T-cell (primary cell): ENCODE results near the gene S100G. TPM values are rescaled to one million over a fixed set of nuclear protein-coding genes. Genes with fewer than 3 reads are reported as not detected.

Source experiments
- ATAC-seq, 4 experiments: fragments of 200-7000 bp in 3 of 4; fragments of 150-1000 bp in 1 of 4; cut with Tn5 transposase; replicated peaks in 1 of 4; 1 replicate in 3 of 4; 2 replicates in 1 of 4; pipeline ENCODE4 v1.10.0; 2021; ENCODE audit warnings: moderate library complexity in 3 of 4, mild to moderate bottlenecking in 2 of 4, moderate number of reproducible peaks in 1 of 4
- CTCF ChIA-PET, 2 donors: fragments of 300-600 bp; sonication (Branson Sonifier 250); formaldehyde crosslinking; loops; one replicate each; lab custom pipeline; 2022; ENCODE audit warnings: antibody characterized with exemption in 2 of 2; lab: Charles Lee
- POLR2A ChIA-PET, 2 donors: fragments of 300-600 bp; sonication (Branson Sonifier 250); formaldehyde crosslinking; loops; one replicate each; lab custom pipeline; 2022; ENCODE audit warnings: antibody characterized with exemption in 2 of 2; lab: Charles Lee
- DNase-seq, 35 experiments: peaks; one replicate each; pipeline versions ENCODE4 v3.0.0 to v3.0.0-alpha.2; 2013 to 2023
- H3K27ac ChIP-seq: one replicate; pipeline ENCODE4 v1.5.1; 2013; ENCODE audit warnings: low read length
- H3K27me3 ChIP-seq, 2 experiments: replicated peaks in 1 of 2; 1 replicate in 1 of 2; 2 replicates in 1 of 2; pipeline versions ENCODE4 v1.6.1 to v1.7.0; 2013; ENCODE audit warnings: low read length in 1 of 2, mixed read lengths in 1 of 2; ENCODE audit not compliant: control insufficient read depth in 2 of 2, insufficient read depth in 2 of 2; ENCODE audit errors: extremely low read depth in 1 of 2
- H3K36me3 ChIP-seq, 2 donors: 1 replicate in 1 of 2; 2 replicates in 1 of 2; pipeline versions ENCODE4 v1.6.1 to v1.7.0; 2013; ENCODE audit warnings: low read length in 1 of 2; ENCODE audit not compliant: control insufficient read depth in 2 of 2, insufficient read depth in 1 of 2; ENCODE audit errors: extremely low read depth in 1 of 2
- H3K4me1 ChIP-seq, 2 experiments: 1 replicate in 1 of 2; 2 replicates in 1 of 2; pipeline versions ENCODE4 v1.6.1 to v1.7.0; 2013; ENCODE audit warnings: low read length in 2 of 2, mixed read lengths in 1 of 2; ENCODE audit not compliant: insufficient read depth in 2 of 2, control insufficient read depth in 1 of 2; ENCODE audit errors: extremely low read depth in 1 of 2
- H3K4me3 ChIP-seq, 2 donors: 1 replicate in 1 of 2; 2 replicates in 1 of 2; pipeline versions ENCODE4 v1.5.1 to v1.7.0; 2013; ENCODE audit warnings: mild to moderate bottlenecking in 2 of 2, low read length in 1 of 2, moderate library complexity in 1 of 2; ENCODE audit not compliant: control insufficient read depth in 1 of 2; ENCODE audit errors: extremely low read depth in 1 of 2
- H3K9me3 ChIP-seq: 2 replicates; pipeline ENCODE4 v1.7.0; 2013
- H3K27ac Mint-ChIP-seq, 2 donors: one replicate each; pipeline ENCODE4 v1.8.0; 2020 to 2021; ENCODE audit warnings: mild to moderate bottlenecking in 2 of 2, mixed read lengths in 2 of 2
- H3K27me3 Mint-ChIP-seq, 2 donors: one replicate each; pipeline ENCODE4 v1.8.0; 2021 to 2022; ENCODE audit warnings: mixed read lengths in 2 of 2
- H3K36me3 Mint-ChIP-seq: one replicate; pipeline ENCODE4 v1.8.0; 2021; ENCODE audit warnings: mixed read lengths
- H3K4me1 Mint-ChIP-seq, 3 donors: one replicate each; pipeline ENCODE4 v1.8.0; 2020 to 2022; ENCODE audit warnings: mixed read lengths in 3 of 3, mild to moderate bottlenecking in 1 of 3
- H3K4me3 Mint-ChIP-seq, 3 donors: one replicate each; pipeline ENCODE4 v1.8.0; 2020 to 2022; ENCODE audit warnings: mild to moderate bottlenecking in 3 of 3, mixed read lengths in 3 of 3, moderate library complexity in 3 of 3
- H3K9me3 Mint-ChIP-seq, 3 donors: one replicate each; pipeline ENCODE4 v1.8.0; 2020 to 2022; ENCODE audit warnings: mixed read lengths in 3 of 3
- WGBS: methylation state at CpG from one replicate; pipeline ENCODE4 v1.1.5; 2013; ENCODE audit warnings: missing lambda C conversion rate; ENCODE audit not compliant: insufficient coverage; 5-methylcytosine and 5-hydroxymethylcytosine counted together
- total RNA-seq, 35 experiments: library from RNA in 6 of 35; stranded (reverse) in 6 of 35; fragments of 120-200 nt in 1 of 35; gene quantifications; one replicate each; pipeline versions ENCODE4 v1.2.1 to v1.2.4 and lab custom pipeline; 2013 to 2026

The S100G gene
- total RNA-seq, 5 donors from 2014 or later (not counting 1 experiment from before 2014, with no cell fraction given), result not detected

GRCh38 chrX:16687514-16687913 is 37.6 kb downstream of the S100G start:
- Mint-ChIP-seq H3K27ac (no peak overlapping the region), H3K9me3 (no peaks in the 10 kb centered on the region), H3K27me3 (no peaks in the 10 kb centered on the region), H3K4me1 (no peaks in the 10 kb centered on the region), H3K4me3 (no peak overlapping the region), H3K36me3 (peaks cover 10% of the 10 kb centered on the region)
- Histone ChIP-seq H3K4me1 (no peaks in the 10 kb centered on the region), H3K27me3 (no peaks in the 10 kb centered on the region), H3K27ac (no peak overlapping the region), H3K36me3 (peaks cover 0 to 13% of the 10 kb centered on the region in 2 donors), H3K4me3 (no peak overlapping the region), H3K9me3 (no peaks in the 10 kb centered on the region)
- ChIA-PET CTCF (interaction anchor here (0.7 to 1.4 kb wide), 5 partner anchors 10 to 893 kb away, joined by 3 to 7 read pairs (median 3); no protein-coding TSS in a partner anchor), POLR2A (interaction anchor here (0.5 to 0.7 kb wide), 4 partner anchors 26 to 1526 kb away, joined by 4 to 12 read pairs (median 6); no protein-coding TSS in a partner anchor)
- no peak for ATAC-seq
- WGBS, result no CpG with 5 or more reads among the region's 3 CpGs
- DNase-seq, result no peak

- H3K27ac Mint-ChIP-seq, result no peak overlapping the region
- no peaks in the 10 kb centered on the region for H3K4me1 Mint-ChIP-seq
- H3K27me3 Mint-ChIP-seq, result peaks cover 0 to 3% of the 10 kb centered on the region in 2 donors
- Histone ChIP-seq H3K36me3 (peaks cover 0 to 8% of the 10 kb centered on the region in 2 donors), H3K9me3 (no peaks in the 10 kb centered on the region), H3K27ac (no peak overlapping the region), H3K4me1 (no peaks in the 10 kb centered on the region), H3K27me3 (no peaks in the 10 kb centered on the region), H3K4me3 (no peak overlapping the region)
- ChIA-PET CTCF (interaction anchor here in 1 of 2 donors (0.5 to 0.7 kb wide), 2 partner anchors 853 to 1204 kb away, joined by 3 to 4 read pairs; no protein-coding TSS in a partner anchor), POLR2A (no interaction called here)
- no peaks in the 10 kb centered on the region for H3K9me3 Mint-ChIP-seq
- ATAC-seq, result peak in 3 of 4 experiments; percentile 61 to 78 (median 70)
- WGBS, result no CpG with 5 or more reads among the region's 10 CpGs
- H3K4me3 Mint-ChIP-seq, result no peak overlapping the region
- peak in 29 of 35 experiments; percentile 11 to 77 (median 47) for DNase-seq
- peaks cover 13% of the 10 kb centered on the region for H3K36me3 Mint-ChIP-seq
These were observed 45.2 kb downstream of the S100G start for GRCh38 chrX:16695079-16695676.

- no CpG with 5 or more reads among the region's 3 CpGs for WGBS
- Histone ChIP-seq H3K9me3 (no peaks in the 10 kb centered on the region), H3K36me3 (peaks cover 0 to 6% of the 10 kb centered on the region in 2 donors), H3K4me3 (no peak overlapping the region), H3K27ac (no peak overlapping the region), H3K27me3 (no peaks in the 10 kb centered on the region), H3K4me1 (no peaks in the 10 kb centered on the region)
- no peaks in the 10 kb centered on the region for H3K4me1 Mint-ChIP-seq
- ATAC-seq (no peak), DNase-seq (no peak)
- H3K27ac Mint-ChIP-seq, result no peak overlapping the region
- peaks cover 7% of the 10 kb centered on the region for H3K36me3 Mint-ChIP-seq
- peaks cover 0 to 3% of the 10 kb centered on the region in 2 donors for H3K27me3 Mint-ChIP-seq
- no peak overlapping the region for H3K4me3 Mint-ChIP-seq
- ChIA-PET POLR2A (no interaction called here), CTCF (interaction anchor here (0.5 to 1.9 kb wide), 6 partner anchors 11 to 1201 kb away, joined by 3 to 17 read pairs (median 4); no protein-coding TSS in a partner anchor)
- H3K9me3 Mint-ChIP-seq, result no peaks in the 10 kb centered on the region
These were observed 47.0 kb downstream of the S100G start for GRCh38 chrX:16696956-16697355.

GRCh38 chrX:16699389-16699788 is 49.4 kb downstream of the S100G start:
- Histone ChIP-seq H3K4me1 (no peaks in the 10 kb centered on the region), H3K36me3 (no peaks in the 10 kb centered on the region), H3K27me3 (no peaks in the 10 kb centered on the region), H3K27ac (no peak overlapping the region), H3K4me3 (no peak overlapping the region), H3K9me3 (no peaks in the 10 kb centered on the region)
- Mint-ChIP-seq H3K9me3 (no peaks in the 10 kb centered on the region), H3K27me3 (peaks cover 0 to 3% of the 10 kb centered on the region in 2 donors), H3K4me1 (no peaks in the 10 kb centered on the region), H3K27ac (no peak overlapping the region), H3K4me3 (no peak overlapping the region), H3K36me3 (peaks cover 3% of the 10 kb centered on the region)
- WGBS, result no CpG with 5 or more reads among the region's 6 CpGs
- DNase-seq, result no peak
- no peak for ATAC-seq
- ChIA-PET POLR2A (no interaction called here), CTCF (no interaction called here)

GRCh38 chrX:16700734-16701133 is 50.8 kb downstream of the S100G start:
- 80% methylated on average over 1 of the region's 2 CpGs for WGBS
- Histone ChIP-seq H3K4me3 (no peak overlapping the region), H3K4me1 (no peaks in the 10 kb centered on the region), H3K27ac (no peak overlapping the region), H3K36me3 (no peaks in the 10 kb centered on the region), H3K27me3 (no peaks in the 10 kb centered on the region), H3K9me3 (no peaks in the 10 kb centered on the region)
- Mint-ChIP-seq H3K4me3 (no peak overlapping the region), H3K9me3 (no peaks in the 10 kb centered on the region), H3K27ac (no peak overlapping the region), H3K27me3 (peaks cover 0 to 3% of the 10 kb centered on the region in 2 donors), H3K4me1 (no peaks in the 10 kb centered on the region), H3K36me3 (peaks cover 3% of the 10 kb centered on the region)
- DNase-seq (no peak), ATAC-seq (no peak)
- ChIA-PET POLR2A (no interaction called here), CTCF (no interaction called here)

- no peaks in the 10 kb centered on the region for H3K9me3 ChIP-seq
- H3K27me3 ChIP-seq, result no peaks in the 10 kb centered on the region
- no peak overlapping the region for H3K27ac ChIP-seq
- 98% methylated on average over 6 of the region's 15 CpGs for WGBS
- Mint-ChIP-seq H3K36me3 (no peaks in the 10 kb centered on the region), H3K27ac (no peak overlapping the region), H3K9me3 (no peaks in the 10 kb centered on the region), H3K4me3 (no peak overlapping the region), H3K27me3 (no peaks in the 10 kb centered on the region), H3K4me1 (no peaks in the 10 kb centered on the region)
- H3K4me3 ChIP-seq, result no peak overlapping the region
- ATAC-seq (no peak), DNase-seq (no peak)
- ChIA-PET CTCF (no interaction called here), POLR2A (no interaction called here)
- H3K36me3 ChIP-seq, result no peaks in the 10 kb centered on the region
- no peaks in the 10 kb centered on the region for H3K4me1 ChIP-seq
These were observed 53.0 kb downstream of the S100G start for GRCh38 chrX:16702700-16703599.
